ENCODE measurements around the gene CDKL5. TPM values are rescaled to one million over a fixed set of nuclear protein-coding genes. Genes with fewer than 3 reads are reported as not detected.

The CDKL5 gene
- total RNA-seq, 1 experiment from 2014 or later = 1.2 TPM

DNA sequence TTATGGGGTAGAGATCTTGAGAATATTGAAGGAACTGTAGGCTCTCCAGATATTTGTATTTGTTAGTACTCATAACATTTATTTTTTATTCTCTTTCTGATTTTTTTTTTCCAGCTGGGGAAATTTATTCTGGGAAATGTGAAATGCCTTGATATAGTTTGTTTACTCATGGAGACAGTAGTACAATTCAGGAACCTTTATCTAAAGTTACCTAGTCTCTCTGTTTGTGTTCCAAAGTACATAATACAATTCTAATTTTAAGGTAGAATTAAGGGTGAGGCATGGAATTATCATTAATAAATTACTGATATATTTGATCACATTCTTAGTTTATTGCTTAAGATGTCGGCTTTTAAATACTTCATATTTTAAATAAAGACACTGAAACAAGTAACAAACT lies 132.5 kb downstream of the CDKL5 start:
- intact Hi-C loops (cut with micrococcal nuclease; ENCODE audit: unreplicated experiment) = no loop called here
- DNase-seq (ENCODE audit: low read depth, low spot score) = no peak
- Histone ChIP-seq H3K27me3 (ENCODE audit: control insufficient read depth, insufficient read depth, low read length) (no peaks in the 10 kb centered on the region), H3K27ac (ENCODE audit: low read length) (no peak overlapping the region), H3K9me3 (ENCODE audit: control insufficient read depth, insufficient read depth, low read depth, low read length) (no peaks in the 10 kb centered on the region), H3K4me1 (ENCODE audit: control insufficient read depth, insufficient read depth, low read length) (no peaks in the 10 kb centered on the region), H3K4me3 (ENCODE audit: low read depth in 2 of 2, low read length in 2 of 2) (no peak overlapping the region), H3K36me3 (ENCODE audit: control insufficient read depth, insufficient read depth, low read length) (no peaks in the 10 kb centered on the region)
- no peak for ATAC-seq
- BruUV-seq (replicated peaks) = no TSS peak
- ChIA-PET POLR2A (no interaction called here), CTCF (no interaction called here)
- TF ChIP-seq SIN3A (IDR thresholded peaks at IDR 0.05; ENCODE audit: borderline replicate concordance, insufficient read depth, low read depth, low read length) (no peak), TCF7L2 (IDR thresholded peaks at IDR 0.05; ENCODE audit: low read depth, low read length) (no peak), POLR2AphosphoS5 (IDR thresholded peaks at IDR 0.05; ENCODE audit: low read depth, low read length) (no peak)
- in situ Hi-C loops (cut with HindIII; ENCODE audit: low pct_unique_long_range_greater_than_20kb, low sequenced_read_pairs) = no loop called here

- intact Hi-C loops (cut with micrococcal nuclease; ENCODE audit: unreplicated experiment) (no loop called here), in situ Hi-C loops (cut with HindIII; ENCODE audit: low pct_unique_long_range_greater_than_20kb, low sequenced_read_pairs) (no loop called here)
- TF ChIP-seq TCF7L2 (IDR thresholded peaks at IDR 0.05; ENCODE audit: low read depth, low read length) (no peak), POLR2AphosphoS5 (IDR thresholded peaks at IDR 0.05; ENCODE audit: low read depth, low read length) (no peak), REST (IDR thresholded peaks at IDR 0.05; ENCODE audit: insufficient read depth in 1 of 2, low read depth in 2 of 2, low read length in 1 of 2) (no peak), SIN3A (IDR thresholded peaks at IDR 0.05; ENCODE audit: borderline replicate concordance, insufficient read depth, low read depth, low read length) (no peak), CTCF (IDR thresholded peaks at IDR 0.05) (no peak)
- Histone ChIP-seq H3K9me3 (ENCODE audit: control insufficient read depth, insufficient read depth, low read depth, low read length) (no peaks in the 10 kb centered on the region), H3K27ac (ENCODE audit: low read length) (no peak overlapping the region), H3K27me3 (ENCODE audit: control insufficient read depth, insufficient read depth, low read length) (no peaks in the 10 kb centered on the region), H3K36me3 (ENCODE audit: control insufficient read depth, insufficient read depth, low read length) (no peaks in the 10 kb centered on the region), H3K4me1 (ENCODE audit: control insufficient read depth, insufficient read depth, low read length) (no peaks in the 10 kb centered on the region), H3K4me3 (ENCODE audit: low read depth in 2 of 2, low read length in 2 of 2) (no peak overlapping the region)
- DNase-seq (ENCODE audit: low read depth, low spot score) (no peak), ATAC-seq (no peak)
- CTCF ChIA-PET = no interaction called here
- BruUV-seq (replicated peaks) = no TSS peak
- POLR2A ChIA-PET = no interaction called here
These were observed 133.4 kb downstream of the CDKL5 start for GRCh38 chrX:18558799-18559198.

- Histone ChIP-seq H3K4me1 (ENCODE audit: control insufficient read depth, insufficient read depth, low read length) (no peaks in the 10 kb centered on the region), H3K27ac (ENCODE audit: low read length) (no peak overlapping the region), H3K9me3 (ENCODE audit: control insufficient read depth, insufficient read depth, low read depth, low read length) (no peaks in the 10 kb centered on the region), H3K4me3 (ENCODE audit: low read depth in 2 of 2, low read length in 2 of 2) (no peak overlapping the region), H3K36me3 (ENCODE audit: control insufficient read depth, insufficient read depth, low read length) (no peaks in the 10 kb centered on the region), H3K27me3 (ENCODE audit: control insufficient read depth, insufficient read depth, low read length) (no peaks in the 10 kb centered on the region)
- no peak for DNase-seq (ENCODE audit: low read depth, low spot score)
- TF ChIP-seq TCF7L2 (IDR thresholded peaks at IDR 0.05; ENCODE audit: low read depth, low read length) (no peak), SIN3A (IDR thresholded peaks at IDR 0.05; ENCODE audit: borderline replicate concordance, insufficient read depth, low read depth, low read length) (no peak), CTCF (IDR thresholded peaks at IDR 0.05) (no peak), POLR2AphosphoS5 (IDR thresholded peaks at IDR 0.05; ENCODE audit: low read depth, low read length) (no peak), REST (IDR thresholded peaks at IDR 0.05; ENCODE audit: insufficient read depth in 1 of 2, low read depth in 2 of 2, low read length in 1 of 2) (no peak)
- intact Hi-C loops (cut with micrococcal nuclease; ENCODE audit: unreplicated experiment) (no loop called here), in situ Hi-C loops (cut with HindIII; ENCODE audit: low pct_unique_long_range_greater_than_20kb, low sequenced_read_pairs) (no loop called here)
- ChIA-PET POLR2A (no interaction called here), CTCF (no interaction called here)
- ATAC-seq = no peak
- BruUV-seq (replicated peaks) = no TSS peak
These were observed 135.6 kb downstream of the CDKL5 start for GRCh38 chrX:18561020-18561419.

Measured in Panc1 (cell line).